OCI-LY3 (cell line): ENCODE data around the gene CTSE.

Experiments
- H2AFZ ChIP-seq: fragments of 200-600, 300-600 bp; shearing (Covaris generic); 2 replicates; pipeline ENCODE4 v1.6.0; 2014; ENCODE audit warnings: antibody characterized with exemption, low read depth, low read length
- H3K27ac ChIP-seq: fragments of 200-600, 300-600 bp; sonication (generic); 2 replicates; pipeline ENCODE4 v1.5.1; 2014; ENCODE audit warnings: mild to moderate bottlenecking, low read length, moderate library complexity, mixed read lengths
- H3K27me3 ChIP-seq: fragments of 200-600, 300-600 bp; sonication (generic); 2 replicates; pipeline ENCODE4 v1.6.1; 2014; ENCODE audit warnings: low read depth, low read length, mixed read lengths
- H3K36me3 ChIP-seq: fragments of 200-600, 300-600 bp; sonication (generic); replicated peaks from 2 replicates; pipeline ENCODE3; 2014; ENCODE audit warnings: low read depth, low read length, mixed read lengths
- H3K4me1 ChIP-seq: fragments of 300-600, 200-600 bp; sonication (generic); 2 replicates; pipeline ENCODE4 v1.6.1; 2014; ENCODE audit warnings: low read length, mixed read lengths
- H3K4me2 ChIP-seq: fragments of 200-600, 300-600 bp; sonication (generic); 2 replicates; pipeline ENCODE4 v1.6.1; 2014; ENCODE audit warnings: low read length, mixed read lengths
- H3K4me3 ChIP-seq: fragments of 300-600, 200-600 bp; sonication (generic); 2 replicates; pipeline ENCODE4 v1.5.1; 2014; ENCODE audit warnings: antibody characterized with exemption, mild to moderate bottlenecking, low read length, moderate library complexity
- H3K79me2 ChIP-seq: fragments of 300-600, 200-600 bp; shearing (Covaris generic); 2 replicates; pipeline ENCODE4 v1.6.1; 2014; ENCODE audit warnings: mild to moderate bottlenecking, low read length, mixed read lengths
- H3K9ac ChIP-seq: fragments of 300-600, 200-600 bp; shearing (Covaris generic); 2 replicates; pipeline ENCODE4 v1.6.0; 2014; ENCODE audit warnings: mild to moderate bottlenecking, low read length, moderate library complexity
- H3K9me3 ChIP-seq: fragments of 200-600, 300-600 bp; shearing (Covaris generic); 2 replicates; pipeline ENCODE4 v1.6.1; 2014; ENCODE audit warnings: low read length, mixed read lengths; ENCODE audit not compliant: insufficient read depth
- H4K20me1 ChIP-seq: fragments of 200-600, 300-600 bp; sonication (generic); 2 replicates; pipeline ENCODE4 v1.6.1; 2016; ENCODE audit warnings: low read length, mixed read lengths; ENCODE audit not compliant: insufficient read depth
- EZH2phosphoT487 ChIP-seq: fragments of 200-600 bp; shearing (Covaris generic); IDR thresholded peaks from 2 replicates; pipeline ENCODE4 v1.6.1; 2018; ENCODE audit warnings: antibody characterized with exemption, mixed run types, low read depth
- TF ChIP-seq, protein P1 (sequence below): fragments of 200-600, 300-600 bp; sonication (generic); IDR thresholded peaks from 2 replicates; pipeline ENCODE4 v1.5.1; 2014; ENCODE audit warnings: antibody characterized with exemption, low read length, low read depth

CTSE gene

DNA sequence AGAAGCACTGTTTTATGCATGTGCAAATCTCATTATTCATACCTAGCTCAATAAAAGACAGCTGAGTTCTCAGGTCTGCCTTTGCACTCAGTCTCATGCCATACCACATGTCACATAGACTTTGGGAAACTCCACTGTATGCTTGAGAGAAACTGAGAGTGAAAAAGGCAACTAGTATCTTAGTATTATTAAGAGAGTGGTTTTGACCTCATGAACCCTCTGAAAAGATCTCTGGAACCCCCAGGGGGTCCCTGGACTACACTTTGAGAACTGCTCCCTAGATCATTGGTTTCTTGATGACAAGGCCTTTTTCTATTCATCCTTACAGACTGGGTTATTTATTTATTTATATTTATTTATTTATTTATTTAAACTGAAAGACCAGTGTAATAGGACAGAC lies 25.6 kb upstream of the CTSE start:
- Histone ChIP-seq H3K4me1 (peaks cover 69% of the 10 kb centered on the region), H3K27me3 (no peaks in the 10 kb centered on the region), H3K9me3 (no peaks in the 10 kb centered on the region), H3K4me3 (peak overlapping the region; percentile 45; the same call in 1 of the 2 replicates), H3K9ac (peak overlapping the region; percentile 97), H2AFZ (no peak overlapping the region), H4K20me1 (no peaks in the 10 kb centered on the region), H3K36me3 (peaks cover 42% of the 10 kb centered on the region), H3K79me2 (peaks cover 86% of the 10 kb centered on the region), H3K27ac (peak overlapping the region; percentile 96), H3K4me2 (peak overlapping the region; percentile 76; the same call in 1 of the 2 replicates)
- TF ChIP-seq EZH2phosphoT487, result no peak; the same call in 1 of the 2 replicates
- TF ChIP-seq, protein P1, sequence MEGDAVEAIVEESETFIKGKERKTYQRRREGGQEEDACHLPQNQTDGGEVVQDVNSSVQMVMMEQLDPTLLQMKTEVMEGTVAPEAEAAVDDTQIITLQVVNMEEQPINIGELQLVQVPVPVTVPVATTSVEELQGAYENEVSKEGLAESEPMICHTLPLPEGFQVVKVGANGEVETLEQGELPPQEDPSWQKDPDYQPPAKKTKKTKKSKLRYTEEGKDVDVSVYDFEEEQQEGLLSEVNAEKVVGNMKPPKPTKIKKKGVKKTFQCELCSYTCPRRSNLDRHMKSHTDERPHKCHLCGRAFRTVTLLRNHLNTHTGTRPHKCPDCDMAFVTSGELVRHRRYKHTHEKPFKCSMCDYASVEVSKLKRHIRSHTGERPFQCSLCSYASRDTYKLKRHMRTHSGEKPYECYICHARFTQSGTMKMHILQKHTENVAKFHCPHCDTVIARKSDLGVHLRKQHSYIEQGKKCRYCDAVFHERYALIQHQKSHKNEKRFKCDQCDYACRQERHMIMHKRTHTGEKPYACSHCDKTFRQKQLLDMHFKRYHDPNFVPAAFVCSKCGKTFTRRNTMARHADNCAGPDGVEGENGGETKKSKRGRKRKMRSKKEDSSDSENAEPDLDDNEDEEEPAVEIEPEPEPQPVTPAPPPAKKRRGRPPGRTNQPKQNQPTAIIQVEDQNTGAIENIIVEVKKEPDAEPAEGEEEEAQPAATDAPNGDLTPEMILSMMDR, result no peak

GRCh38 chr1:206048582-206048981 lies 24.9 kb upstream of the CTSE start:
- Histone ChIP-seq H3K4me2 (peak overlapping the region; percentile 76), H4K20me1 (no peaks in the 10 kb centered on the region), H3K36me3 (peaks cover 39% of the 10 kb centered on the region), H3K79me2 (peaks cover 86% of the 10 kb centered on the region), H3K9ac (peak overlapping the region; percentile 97), H3K27ac (peak overlapping the region; percentile 96), H2AFZ (no peak overlapping the region), H3K4me1 (peaks cover 75% of the 10 kb centered on the region), H3K27me3 (no peaks in the 10 kb centered on the region), H3K9me3 (no peaks in the 10 kb centered on the region), H3K4me3 (peak overlapping the region; percentile 60)
- TF ChIP-seq, protein P1, result 0 out of 2 replicates have a peak, but pooled peaks have one; percentile 3
- no peak for TF ChIP-seq EZH2phosphoT487

- Histone ChIP-seq H4K20me1 (no peaks in the 10 kb centered on the region), H3K27ac (peak overlapping the region; percentile 96), H3K79me2 (peaks cover 88% of the 10 kb centered on the region), H3K4me1 (peaks cover 87% of the 10 kb centered on the region), H3K27me3 (no peaks in the 10 kb centered on the region), H3K4me3 (peak overlapping the region; percentile 60), H3K4me2 (peak overlapping the region; percentile 76), H3K9ac (peak overlapping the region; percentile 97), H3K9me3 (no peaks in the 10 kb centered on the region), H2AFZ (no peak overlapping the region), H3K36me3 (peaks cover 35% of the 10 kb centered on the region)
- TF ChIP-seq, protein P1, result no peak
- TF ChIP-seq EZH2phosphoT487, result no peak
Observed at GRCh38 chr1:206047271-206047670, 23.6 kb upstream of the CTSE start.

DNA sequence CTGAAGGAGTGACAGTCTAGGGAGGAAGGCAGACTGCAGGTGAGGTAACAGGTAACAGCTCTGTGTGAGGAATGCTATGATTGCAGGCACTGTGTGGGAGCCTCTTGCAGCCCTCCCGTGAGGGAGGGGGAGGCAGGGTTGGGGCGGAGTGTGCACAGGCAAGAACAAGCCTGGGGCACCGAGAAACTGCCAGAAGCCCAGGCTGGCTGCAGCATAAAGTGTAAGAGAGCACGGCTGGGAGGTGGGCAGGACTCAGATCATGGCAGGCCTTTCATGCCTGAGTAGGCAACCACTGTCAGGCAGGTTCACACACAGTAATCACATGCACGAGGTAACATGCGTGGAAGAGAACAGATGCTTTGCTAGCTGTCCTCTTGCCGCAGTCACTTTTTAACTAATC lies 17.9 kb upstream of the CTSE start:
- peak overlapping the region; percentile 56 for H3K4me3 ChIP-seq
- no peaks in the 10 kb centered on the region for H3K9me3 ChIP-seq
- no peak for TF ChIP-seq EZH2phosphoT487
- TF ChIP-seq, protein P1, result no peak
- H3K27me3 ChIP-seq, result no peaks in the 10 kb centered on the region
- peak overlapping the region; percentile 96 for H3K27ac ChIP-seq
- peaks cover 43% of the 10 kb centered on the region for H3K36me3 ChIP-seq
- peaks cover 94% of the 10 kb centered on the region for H3K4me1 ChIP-seq
- H3K79me2 ChIP-seq, result peaks cover 99% of the 10 kb centered on the region
- peak overlapping the region; percentile 97 for H3K9ac ChIP-seq
- peak overlapping the region; percentile 91 for H3K4me2 ChIP-seq
- H4K20me1 ChIP-seq, result no peaks in the 10 kb centered on the region
- H2AFZ ChIP-seq, result no peak overlapping the region
